CD4-positive, alpha-beta T cell treated with Interleukin-1 beta for 1 hour (primary cell): ENCODE measurements around the gene PTRH1.
A peak's percentile ranks its signal among the peaks of the same experiment; 100 is the strongest.
"Not testable (repeated sequence)": the region's sequence is repeated elsewhere in the genome, so short reads cannot be mapped to it uniquely, and the experiment has no call there.

Experiments
- DNase-seq, 2 donors: peaks; one replicate each; pipeline ENCODE4 v3.0.0-alpha.2; 2020 to 2022

The PTRH1 gene

GRCh38 chr9:127715470-127716337 is at the start of gene PTRH1, which contains the start of gene TTC16:
Gene PTRH1 (minus strand): TSS chr9:127715663. CDS start chr9:127715639, 24 bp downstream.
Gene TTC16 (plus strand): TSS chr9:127716079. CDS start chr9:127716146, 67 bp downstream.
- peak; percentile 95 to 96 for DNase-seq

GRCh38 chr9:127763918-127764384 is 48.5 kb upstream of the PTRH1 start:
- peak; percentile 43 to 45 for DNase-seq

GRCh38 chr9:127762111-127762676 is 46.7 kb upstream of the PTRH1 start:
- DNase-seq: peak in 1 of 2 donors; percentile 21

GRCh38 chr9:127761491-127761956 is 46.1 kb upstream of the PTRH1 start:
- DNase-seq: no peak

GRCh38 chr9:127761061-127761460 is 45.6 kb upstream of the PTRH1 start:
- no peak for DNase-seq

GRCh38 chr9:127758843-127759242 is 43.4 kb upstream of the PTRH1 start:
- no peak for DNase-seq

GRCh38 chr9:127756776-127757175 is 41.3 kb upstream of the PTRH1 start:
- not testable (repeated sequence) for DNase-seq

GRCh38 chr9:127756233-127756632 is 40.8 kb upstream of the PTRH1 start:
- no peak for DNase-seq

GRCh38 chr9:127755061-127756060 is 39.9 kb upstream of the PTRH1 start:
- no peak for DNase-seq

- DNase-seq: no peak
Observed at GRCh38 chr9:127754099-127755060, 38.9 kb upstream of the PTRH1 start.

GRCh38 chr9:127753622-127754021 is 38.2 kb upstream of the PTRH1 start:
- DNase-seq: no peak

GRCh38 chr9:127753148-127753547 is 37.7 kb upstream of the PTRH1 start:
- no peak for DNase-seq

GRCh38 chr9:127751269-127752054 is 36.0 kb upstream of the PTRH1 start:
- DNase-seq: no peak

- no peak for DNase-seq
Observed at GRCh38 chr9:127749090-127749787, 33.8 kb upstream of the PTRH1 start.

GRCh38 chr9:127746959-127747569 is 31.6 kb upstream of the PTRH1 start:
- DNase-seq: peak; percentile 38 to 50

GRCh38 chr9:127744398-127745110 is 29.1 kb upstream of the PTRH1 start:
- DNase-seq: no peak

GRCh38 chr9:127742435-127743088 is 27.1 kb upstream of the PTRH1 start:
- DNase-seq: no peak

GRCh38 chr9:127741831-127742434 is 26.5 kb upstream of the PTRH1 start:
- no peak for DNase-seq
